Stimulated activated CD8-positive, alpha-beta memory T cell treated with anti-CD3 and anti-CD28 coated beads, Interleukin-7, amount 100 ng/mL, for 48 hours (primary cell): ENCODE results near the gene RITA1.
"Not testable (repeated sequence)": the region's sequence is repeated elsewhere in the genome, so short reads cannot be mapped to it uniquely, and the experiment has no call there.

Experiments used
- DNase-seq, 2 donors: peaks; one replicate each; pipeline ENCODE4 v3.0.0-alpha.2; 2020; ENCODE audit warnings: low read depth in 1 of 2; ENCODE audit errors: extremely low read depth in 1 of 2

The RITA1 gene, protein sequence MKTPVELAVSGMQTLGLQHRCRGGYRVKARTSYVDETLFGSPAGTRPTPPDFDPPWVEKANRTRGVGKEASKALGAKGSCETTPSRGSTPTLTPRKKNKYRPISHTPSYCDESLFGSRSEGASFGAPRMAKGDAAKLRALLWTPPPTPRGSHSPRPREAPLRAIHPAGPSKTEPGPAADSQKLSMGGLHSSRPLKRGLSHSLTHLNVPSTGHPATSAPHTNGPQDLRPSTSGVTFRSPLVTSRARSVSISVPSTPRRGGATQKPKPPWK

DNA sequence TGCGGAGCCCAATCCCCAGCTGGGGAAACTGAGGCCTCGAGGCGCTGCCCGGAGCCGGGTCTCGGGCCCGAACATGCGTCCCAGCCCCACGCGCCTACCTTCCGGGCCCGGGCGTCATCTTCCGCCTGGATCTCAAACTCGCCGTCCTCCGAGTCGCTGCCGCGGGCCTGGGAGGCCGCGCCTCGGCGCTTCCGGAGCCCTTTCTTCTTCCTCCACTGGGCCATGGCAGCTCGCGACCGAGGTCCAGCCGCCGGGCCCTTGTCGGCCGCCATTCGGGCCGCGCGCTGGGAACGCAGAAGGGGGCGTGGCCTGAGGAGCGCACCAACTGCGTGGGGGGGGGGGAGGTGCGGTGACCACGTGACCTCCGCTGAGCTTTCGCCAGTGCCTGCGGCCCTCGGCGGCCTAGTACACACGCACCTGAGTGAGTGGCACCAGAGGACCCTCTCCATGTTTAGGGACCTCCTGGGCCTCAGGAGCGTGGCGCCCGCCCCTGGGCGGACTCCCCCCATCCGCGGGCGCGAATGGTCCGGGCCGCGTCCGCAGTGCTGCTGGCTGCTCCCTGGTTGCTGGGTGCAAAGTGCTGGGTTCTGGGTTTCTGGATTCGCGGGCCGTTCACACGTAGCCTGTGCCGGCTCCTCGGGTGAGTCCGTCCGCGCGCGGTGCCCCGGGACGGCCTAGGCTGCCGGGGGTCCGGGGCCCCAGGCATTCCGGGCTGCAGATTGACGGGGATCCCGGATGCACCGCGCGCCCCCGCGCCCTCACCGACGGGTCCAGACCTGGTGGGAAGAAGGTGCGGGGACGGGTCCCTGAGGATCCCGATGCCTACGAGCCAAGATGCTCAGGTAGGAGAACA lies at the start of gene RITA1, which contains the start of gene DDX54:
TSS of gene RITA1 (plus strand) at position 542 of the 853 bp plus-strand sequence. CDS start 1,026 bp downstream, outside the sequence.
TSS of gene DDX54 (minus strand) at position 299 of the 853 bp plus-strand sequence. CDS start at position 272, 27 bp downstream.
- DNase-seq = peak; percentile 63 to 71

DNA sequence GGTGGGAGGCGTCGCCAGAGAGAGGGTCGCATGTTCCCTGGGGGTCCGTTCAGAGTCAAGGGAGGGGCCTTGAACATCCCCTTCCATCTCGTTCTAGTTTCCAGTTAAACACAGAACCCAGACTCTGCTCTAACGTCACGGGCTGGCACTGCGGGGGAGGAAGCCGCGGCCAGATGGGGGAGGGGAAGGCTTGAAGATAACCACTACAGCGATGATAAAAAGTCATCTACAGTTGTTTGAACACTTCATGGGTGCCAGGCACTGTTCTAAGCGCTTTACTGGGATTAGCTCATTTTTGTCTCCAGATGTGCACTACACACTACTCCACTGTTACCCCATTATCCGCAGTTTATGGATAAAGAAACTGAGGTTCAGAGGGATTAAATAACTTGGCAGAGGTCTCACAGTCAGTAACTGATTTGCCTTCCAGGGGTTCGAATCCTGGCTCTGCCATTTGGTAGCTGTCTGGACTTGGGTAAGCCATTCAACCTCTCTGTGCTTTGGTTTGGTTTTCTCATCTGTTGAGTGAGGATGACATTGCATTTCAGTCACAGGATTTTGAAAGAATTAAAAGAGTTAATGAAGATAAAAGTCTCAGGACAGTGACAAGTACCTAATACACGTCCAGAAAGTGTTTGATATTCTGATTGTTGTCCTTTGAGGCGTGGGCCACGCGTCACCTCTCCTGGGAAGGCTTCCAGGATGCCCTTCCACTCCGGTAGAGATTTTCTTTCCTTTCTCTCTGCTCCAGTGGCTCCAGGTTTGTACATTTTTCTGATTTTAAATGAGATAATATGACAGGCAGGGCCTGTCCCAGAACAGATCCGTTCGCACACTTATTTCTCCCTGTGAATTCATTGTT lies 49.2 kb upstream of the RITA1 start:
- peak; percentile 28 to 66 for DNase-seq

DNA sequence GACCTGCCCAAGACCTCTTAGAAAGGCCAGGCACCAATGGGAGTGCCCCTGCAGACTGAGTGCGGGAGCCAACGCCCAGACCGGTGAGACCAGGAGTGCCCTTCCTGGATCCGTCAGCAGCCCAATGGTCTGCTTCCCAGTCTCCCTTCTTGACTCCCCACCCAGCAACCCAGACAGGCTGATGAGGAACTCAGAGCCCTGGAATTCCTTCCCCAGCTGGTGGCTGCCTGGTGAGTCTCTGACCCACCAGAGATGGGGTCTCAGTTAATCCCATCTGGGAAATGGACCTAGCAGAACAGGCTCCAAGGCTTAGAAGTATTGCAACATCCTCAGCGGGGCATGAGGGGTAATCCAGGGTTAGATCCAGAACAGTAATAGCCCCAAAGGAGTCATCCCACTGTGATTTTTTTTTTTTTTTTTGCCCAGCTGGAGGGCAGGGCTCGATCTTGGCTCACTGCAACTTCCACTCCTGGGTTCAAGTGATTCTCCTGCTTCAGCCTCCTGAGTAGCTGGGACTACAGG lies 48.5 kb upstream of the RITA1 start:
- no peak for DNase-seq

DNA sequence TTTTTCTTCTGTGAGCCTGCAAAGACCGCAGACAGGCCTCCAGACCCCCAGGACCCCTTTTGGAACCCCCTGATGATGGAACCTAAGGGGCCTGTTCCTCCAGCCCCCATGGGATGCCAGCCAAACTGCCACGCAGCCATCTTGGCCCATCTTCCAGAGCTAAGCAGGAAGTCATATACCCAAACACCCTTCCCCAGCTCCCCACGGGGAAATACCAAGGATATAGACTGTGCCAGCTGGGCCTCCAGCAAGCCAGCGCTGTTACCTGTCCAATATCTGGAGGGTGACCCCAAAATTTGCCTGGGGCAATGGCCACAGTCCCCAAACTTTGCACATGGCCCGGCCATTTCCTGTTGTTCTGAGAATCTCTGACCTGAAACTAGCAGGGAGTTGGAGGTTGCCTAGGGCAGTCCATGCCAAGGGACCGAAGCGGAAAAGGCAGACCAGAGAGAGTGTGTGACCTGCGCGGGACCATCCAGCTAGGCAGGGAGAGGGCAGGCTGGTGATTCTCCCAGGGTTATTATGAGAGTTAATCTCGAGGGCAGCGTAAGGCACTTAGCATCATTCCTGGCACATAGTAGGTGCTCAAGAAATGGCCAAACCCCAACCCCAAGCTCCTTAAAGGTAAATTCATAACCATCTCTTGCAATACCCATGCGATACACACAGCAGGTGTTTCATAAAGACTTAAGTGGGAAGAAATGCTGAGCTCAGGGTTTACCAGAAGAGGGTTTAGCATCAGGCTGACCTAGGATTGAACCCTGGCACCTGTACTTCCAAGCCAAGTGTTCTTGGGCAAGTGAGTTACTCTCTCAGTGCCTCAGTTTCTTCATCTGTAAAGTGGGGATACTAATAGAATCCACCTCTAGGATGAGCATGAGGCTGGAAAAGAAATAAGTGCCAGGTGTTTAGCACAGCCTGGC lies 47.4 kb upstream of the RITA1 start:
- DNase-seq = no peak

DNA sequence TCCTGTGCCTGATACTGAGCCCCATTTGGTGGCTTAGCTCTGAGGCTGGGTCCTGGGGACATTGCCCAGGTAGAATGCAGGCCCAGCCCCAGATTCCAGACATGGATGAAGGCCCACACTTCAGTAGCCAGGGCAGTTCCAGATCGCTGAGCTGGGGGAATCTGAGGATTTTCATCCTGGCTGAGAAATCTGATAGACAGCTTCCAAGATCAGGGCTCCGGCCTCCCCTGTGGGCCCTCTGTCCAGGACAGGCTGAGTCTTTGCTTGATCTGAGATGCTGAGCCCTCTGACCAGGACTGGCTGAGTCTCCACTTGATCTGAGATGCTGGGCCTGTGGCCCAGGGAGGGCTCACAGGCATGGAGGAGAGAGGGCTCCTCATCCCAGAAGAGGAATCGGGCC lies 46.7 kb upstream of the RITA1 start:
- DNase-seq = no peak

DNA sequence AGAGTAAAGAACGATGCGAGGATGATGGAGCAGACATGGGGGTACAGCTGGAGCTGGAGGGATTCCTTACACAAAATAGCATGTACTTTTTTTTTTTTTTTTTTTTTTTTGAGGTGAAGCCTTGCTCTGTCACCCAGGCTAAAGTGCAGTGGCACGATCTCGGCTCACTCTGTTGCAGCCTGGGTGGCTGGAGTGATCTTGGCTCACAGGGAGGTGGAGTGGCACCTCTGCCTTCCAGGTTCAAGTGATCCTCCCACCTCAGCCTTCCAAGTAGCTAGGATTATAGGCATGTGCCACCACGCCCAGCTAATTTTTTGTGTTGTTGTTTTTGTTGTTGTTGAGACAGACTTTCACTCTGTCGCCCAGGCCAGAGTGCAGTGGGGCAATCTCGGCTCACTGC lies 44.8 kb upstream of the RITA1 start:
- DNase-seq = no peak

DNA sequence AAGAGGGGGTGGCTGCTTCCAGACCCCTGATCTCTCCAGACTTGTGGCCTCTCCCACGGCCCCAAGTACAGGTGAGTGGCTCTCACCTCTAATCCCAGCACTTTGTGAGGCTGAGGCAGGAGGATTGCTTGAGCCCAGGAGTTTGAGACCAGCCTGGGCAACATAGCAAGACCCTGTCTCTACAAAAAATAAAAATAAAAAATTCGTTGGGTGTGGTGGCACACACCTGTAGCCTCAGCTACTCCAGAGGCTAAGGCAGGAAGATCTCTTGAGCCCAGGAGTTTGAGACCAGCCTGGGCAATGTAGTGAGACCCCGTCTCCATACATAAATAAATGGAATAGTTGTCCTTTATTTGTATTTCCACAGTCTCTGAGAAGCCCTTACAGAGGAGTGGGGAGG lies 43.8 kb upstream of the RITA1 start:
- not testable (repeated sequence) for DNase-seq

DNA sequence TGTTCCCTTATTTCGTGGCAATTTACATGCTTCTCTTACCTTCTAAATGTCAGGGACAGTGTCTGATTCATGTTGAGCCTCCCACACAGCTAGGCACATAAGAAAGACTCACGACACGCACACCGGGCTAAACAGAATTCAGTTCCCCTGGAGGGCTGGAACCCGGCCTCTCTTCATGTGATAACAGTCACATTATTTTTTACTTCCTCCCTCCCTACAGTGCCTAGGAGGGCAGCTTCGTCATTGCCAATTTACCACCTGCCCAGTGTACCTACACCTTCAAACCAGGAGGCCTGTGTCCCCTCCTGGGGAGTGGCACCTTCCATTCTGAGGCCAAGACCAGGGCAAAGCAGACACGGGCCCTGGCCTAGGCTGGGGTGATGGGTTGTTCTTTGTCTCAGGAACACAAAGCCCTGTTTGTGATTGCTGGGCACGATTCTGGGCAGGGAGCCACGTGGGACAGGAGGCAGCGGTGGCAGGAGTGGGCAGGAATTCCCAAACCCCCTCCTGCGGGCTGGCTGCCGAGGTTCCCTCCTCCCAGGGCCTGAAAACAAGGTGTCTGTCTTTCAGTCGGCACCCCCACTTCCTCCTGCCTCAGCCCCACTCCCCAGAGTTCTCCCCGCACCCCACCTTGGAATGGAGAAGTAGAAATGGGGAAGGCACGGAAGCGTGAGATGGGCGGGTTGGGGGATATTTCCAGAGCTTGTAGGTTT lies 43.2 kb upstream of the RITA1 start:
- no peak for DNase-seq

DNA sequence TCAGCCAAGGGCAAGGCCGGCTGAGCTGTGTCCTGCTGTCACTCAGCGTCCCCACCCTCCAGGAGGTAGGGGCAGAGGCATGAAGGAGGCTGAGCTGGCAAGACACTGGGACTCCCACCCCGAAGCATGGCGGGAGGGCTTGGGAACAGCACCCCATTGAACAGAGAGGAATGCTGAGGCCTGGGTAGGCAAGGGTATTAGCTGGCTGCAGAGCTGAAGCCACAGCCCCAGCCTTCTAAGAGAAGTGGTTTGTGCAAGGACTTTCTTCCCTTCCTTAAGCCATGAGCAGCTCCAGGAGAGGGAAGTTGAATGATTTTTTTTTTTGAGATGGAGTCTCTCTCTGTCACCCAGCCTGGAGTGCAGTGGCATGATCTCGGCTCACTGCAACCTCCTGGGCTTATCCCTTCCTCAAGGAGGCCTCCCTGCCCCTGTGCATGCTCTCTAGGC lies 42.6 kb upstream of the RITA1 start:
- DNase-seq = no peak

DNA sequence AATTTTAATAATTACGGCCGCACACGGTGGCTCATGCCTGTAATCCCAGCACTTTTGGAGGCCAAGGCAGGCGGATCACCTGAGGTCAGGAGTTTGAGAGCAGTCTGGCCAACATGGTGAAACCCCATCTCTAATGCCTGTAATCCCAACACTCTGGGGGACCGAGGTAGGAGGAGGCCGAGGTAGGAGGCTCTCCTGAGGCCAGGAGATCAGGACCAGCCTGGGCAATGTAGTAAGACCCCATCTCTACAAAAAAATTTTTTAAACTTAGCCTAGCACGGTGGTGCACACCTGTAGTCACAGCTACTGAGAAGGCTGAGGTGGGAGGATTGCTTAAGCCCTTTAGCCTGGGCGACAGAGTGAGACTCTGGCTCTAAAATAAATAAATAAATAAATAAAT lies 41.6 kb upstream of the RITA1 start:
- DNase-seq = no peak

DNA sequence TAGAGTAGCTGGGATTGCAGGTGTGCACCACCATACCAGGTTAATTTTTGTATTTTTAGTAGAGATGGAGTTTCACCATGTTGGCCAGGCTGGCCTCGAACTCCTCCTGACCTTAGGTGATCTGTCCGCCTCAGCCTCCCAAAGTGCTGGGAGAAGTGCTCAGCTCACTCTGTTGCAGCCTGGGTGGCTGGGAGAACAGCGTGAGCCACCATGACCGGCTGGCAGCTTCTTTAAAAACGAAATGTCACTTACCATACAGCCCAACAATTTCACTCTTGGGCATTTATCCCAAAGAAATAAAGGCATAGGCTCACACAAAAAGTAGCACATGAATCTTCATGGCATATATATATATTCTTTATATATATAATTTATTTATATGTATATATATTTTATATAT lies 40.7 kb upstream of the RITA1 start:
- no peak for DNase-seq

DNA sequence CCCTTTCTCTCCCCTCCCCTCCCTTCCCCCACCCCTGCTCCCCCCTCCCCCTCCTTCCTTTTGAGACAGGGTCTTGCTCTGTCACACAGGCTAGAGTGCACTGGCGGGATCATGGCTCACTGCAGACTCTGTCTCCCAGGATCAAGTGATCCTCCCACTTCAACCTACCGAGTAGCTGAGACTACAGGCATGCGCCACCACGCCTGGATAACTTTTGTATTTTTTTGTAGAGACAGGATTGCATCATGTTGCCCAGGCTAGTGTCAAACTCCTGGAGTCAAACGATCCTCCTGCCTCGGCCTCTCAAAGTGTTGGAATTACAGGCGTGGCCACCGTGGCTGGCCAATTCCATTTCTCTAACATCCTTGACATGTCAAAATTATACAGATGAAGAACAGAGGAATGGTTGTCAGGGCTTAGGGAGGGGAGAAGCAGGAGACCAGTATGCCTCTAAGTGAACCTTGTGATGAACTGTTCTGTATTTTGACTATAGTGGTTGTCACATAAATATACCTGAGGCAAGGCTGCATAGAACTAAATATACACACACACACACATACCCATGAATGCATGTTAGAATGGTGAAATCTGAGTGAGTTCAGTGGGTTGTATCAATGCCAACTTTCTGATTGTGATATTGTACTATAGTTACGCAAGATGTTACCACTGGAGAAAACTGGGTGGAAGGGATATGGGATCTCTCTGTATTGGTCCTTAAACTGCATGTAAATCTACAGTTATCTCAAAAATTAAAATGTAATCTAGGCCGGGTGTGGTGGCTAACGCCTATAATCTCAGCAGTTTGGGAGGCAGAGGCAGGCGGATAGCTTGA lies 39.6 kb upstream of the RITA1 start:
- DNase-seq = no peak

DNA sequence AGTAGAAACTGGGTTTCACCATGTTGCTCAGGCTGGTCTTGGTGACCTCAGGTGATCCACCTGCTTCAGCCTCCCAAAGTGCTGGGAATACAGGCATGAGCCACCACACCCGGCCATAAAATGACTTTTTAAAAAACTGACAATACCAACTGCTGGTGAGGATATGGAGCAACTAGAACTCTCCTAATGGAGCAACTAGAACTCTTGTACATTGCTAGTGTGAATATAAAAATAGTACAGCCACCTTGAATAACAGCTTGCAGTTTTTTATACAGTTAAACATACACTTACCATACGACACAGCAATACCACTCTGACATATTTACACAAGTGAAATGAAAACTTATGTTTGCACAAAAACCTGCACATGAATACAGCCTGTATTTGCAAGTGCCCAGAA lies 38.5 kb upstream of the RITA1 start:
- no peak for DNase-seq

DNA sequence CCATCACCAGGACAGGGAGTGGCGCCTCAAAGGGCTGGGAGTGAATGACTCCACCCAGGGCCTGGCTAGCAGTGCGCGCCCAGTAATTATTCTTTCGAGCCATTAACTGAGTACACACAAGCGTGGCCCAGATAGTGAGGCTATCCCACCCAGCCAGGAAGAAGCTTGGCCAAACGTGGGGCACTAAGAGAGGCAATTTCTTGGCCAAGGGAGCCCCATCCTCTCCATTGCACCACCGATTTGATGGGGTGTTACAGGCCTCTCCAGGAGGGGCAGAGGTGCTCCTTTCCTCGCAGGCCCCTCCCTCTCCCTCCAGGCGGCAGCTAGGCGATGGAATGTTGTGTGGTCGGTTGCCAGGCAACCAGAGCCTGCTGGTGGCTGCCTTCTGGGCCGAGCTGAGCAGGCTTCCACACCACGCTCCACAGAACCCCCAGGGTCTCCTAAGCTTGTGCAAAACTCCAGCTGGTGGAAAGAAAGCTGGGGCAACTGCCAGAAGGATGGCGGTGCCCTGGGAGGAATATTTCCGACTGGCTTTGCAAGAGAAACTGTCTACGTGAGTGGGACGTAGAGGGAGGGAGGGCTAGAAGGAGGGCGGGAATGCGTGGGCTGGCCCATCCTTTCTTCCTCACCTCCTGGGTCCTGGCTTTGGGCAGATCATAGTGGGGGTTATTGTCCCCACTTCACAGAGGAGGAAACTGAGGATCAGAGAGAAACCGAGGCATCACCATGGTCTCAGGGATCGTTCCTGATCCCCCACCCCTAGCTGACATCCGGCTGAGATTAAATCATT lies 36.0 kb upstream of the RITA1 start, which contains the start of gene CFAP73:
TSS of gene CFAP73 (plus strand) at position 364 of the 790 bp plus-strand sequence. CDS start at position 498, 134 bp downstream.
- no peak for DNase-seq

DNA sequence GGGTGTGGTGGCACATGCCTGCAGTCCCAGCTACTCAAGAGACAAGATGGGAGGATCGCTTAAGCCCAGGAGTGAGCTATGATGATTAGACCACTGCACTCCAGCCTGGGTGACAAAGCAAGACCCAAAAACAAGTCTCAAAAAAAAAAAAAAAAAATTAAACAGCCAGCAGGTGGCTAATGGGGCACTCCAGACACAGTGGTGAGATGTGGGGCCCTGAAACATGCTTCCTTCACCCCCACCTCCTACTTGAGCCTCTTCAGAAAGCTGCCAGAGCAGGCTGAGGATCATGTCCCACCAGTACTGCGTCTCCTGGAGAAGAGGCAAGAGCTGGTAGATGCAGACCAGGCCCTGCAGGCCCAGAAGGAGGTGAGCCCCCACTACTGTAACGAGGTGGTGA lies 33.9 kb upstream of the RITA1 start:
- DNase-seq = no peak

DNA sequence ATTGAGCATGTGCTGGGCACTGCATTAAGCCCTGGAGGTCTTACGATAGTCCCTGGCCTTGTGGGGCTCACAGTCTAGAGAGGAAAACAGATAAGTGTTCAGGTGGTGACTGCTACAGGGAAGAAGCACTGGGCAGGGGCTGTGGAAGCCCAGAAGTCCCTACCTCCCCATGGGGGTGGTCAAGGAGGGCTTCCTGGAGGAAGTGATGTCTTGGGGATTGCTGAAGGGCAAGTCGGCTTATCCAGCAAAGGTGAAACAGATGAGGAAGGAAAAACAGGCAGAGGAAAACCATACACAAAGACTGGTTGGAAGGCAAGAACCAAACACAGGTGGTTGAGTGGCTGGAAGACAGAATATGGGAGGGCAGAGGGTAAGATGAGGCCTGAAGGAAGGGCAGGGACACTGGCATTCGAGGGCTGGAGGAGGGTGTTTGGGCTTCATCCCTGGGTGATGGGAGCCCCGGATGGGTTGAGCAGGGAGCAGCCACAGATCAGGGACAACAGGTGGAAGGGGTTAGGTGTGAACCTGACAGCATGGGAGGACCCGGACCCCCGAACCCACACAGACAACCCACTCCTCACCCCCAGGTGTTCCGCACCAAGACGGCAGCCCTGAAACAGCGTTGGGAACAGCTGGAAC lies 33.2 kb upstream of the RITA1 start:
- no peak for DNase-seq
